Medulla oblongata (tissue), 1 donor: ENCODE measurements around the gene CDKN2B-AS1.

Experiments
- DNase-seq: peaks from one replicate; pipeline ENCODE4 v3.0.0-alpha.2; 2015; ENCODE audit errors: extremely low spot score

CDKN2B-AS1 gene

DNA sequence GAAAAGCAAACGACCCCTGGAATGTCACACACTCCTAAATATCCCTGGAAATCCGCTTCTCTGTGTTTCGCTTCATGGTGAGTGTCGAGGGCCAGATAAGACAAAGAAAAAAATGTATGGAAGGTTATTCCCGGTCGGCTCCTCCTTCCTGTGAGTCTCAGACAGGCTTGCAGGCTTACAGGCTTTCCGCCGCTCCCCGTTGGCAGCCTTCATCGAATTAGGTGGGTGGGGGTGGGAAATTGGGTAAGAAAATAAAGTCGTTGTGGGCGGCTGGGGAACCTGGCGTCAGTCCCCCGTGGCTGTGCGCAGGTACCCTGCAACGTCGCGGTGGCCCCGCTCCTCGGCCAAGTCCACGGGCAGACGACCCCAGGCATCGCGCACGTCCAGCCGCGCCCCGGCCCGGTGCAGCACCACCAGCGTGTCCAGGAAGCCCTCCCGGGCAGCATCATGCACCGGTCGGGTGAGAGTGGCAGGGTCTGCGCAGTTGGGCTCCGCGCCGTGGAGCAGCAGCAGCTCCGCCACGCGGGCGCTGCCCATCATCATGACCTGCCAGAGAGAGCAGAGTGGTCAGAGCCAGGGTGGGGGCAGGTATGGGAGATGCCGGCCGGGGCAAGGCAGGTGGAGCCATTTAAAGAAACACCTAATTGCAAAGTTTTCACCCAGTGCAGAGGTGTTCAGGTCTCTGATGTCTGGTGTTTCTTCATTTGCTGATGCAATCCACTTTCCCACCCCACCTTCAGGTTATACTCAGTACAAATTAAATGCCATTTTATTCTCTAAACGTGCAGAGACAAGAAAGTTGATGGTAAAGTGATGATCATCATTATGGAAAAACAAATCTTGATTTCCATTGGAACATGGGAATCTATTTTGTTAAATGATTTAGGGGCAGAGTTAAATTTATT is 11.4 kb downstream of the CDKN2B-AS1 start:
- DNase-seq, result no peak

DNA sequence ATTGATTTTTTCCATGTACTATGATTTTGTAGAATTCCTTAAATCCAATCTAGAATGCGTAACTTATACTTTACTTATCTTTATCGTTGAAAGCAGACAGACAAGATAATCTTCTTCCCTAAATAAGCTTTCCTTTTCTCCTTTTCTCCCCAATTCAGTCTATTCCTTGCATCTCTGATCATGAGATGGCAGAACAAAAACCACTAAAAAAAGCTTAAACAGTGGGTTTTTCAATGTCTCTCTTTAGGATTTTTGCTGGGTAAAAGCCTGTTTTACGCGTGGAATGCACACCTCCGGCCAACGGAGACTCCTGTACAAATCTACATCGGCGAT is 13.8 kb downstream of the CDKN2B-AS1 start:
- DNase-seq, result no peak

DNA sequence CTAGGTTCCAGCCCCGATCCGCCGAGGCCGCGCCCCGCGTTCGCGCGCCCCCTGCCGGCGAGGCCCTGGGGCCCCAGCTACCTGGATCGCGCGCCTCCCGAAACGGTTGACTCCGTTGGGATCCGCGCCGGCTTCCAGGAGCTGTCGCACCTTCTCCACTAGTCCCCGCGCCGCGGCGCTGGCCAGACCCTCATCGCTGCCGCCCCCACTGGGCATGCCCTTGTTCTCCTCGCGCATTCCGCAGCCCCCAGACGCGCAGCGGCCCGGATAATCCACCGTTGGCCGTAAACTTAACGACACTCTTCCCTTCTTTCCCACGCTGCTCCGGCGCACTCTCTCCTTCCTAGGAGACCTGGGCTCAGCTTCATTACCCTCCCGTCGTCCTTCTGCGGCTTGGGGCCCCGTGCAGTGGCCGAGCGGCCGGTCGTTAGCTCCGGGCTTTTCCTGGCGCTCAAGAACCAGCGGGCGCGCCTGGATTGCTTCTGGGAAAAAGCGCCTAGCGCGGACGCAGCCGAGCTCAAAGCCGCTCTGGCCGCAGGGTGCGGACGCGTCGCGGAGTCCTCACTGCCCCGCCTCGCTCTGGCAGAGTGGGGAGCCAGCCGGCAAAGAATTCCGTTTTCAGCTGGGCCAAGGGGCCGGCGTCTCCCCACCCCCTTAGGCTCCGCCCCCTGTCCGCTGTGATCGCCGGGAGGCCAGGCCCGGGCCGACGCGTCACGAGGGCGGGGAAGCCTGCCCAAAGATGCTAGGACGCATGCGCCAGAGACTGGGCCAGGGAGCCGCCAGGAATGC is 14.3 kb downstream of the CDKN2B-AS1 start, which contains the start of gene CDKN2B:
CDKN2B (minus strand) TSS at position 589 of the 789 bp plus-strand sequence; CDS start at position 237, 352 bp downstream.
- peak; percentile 95 for DNase-seq

DNA sequence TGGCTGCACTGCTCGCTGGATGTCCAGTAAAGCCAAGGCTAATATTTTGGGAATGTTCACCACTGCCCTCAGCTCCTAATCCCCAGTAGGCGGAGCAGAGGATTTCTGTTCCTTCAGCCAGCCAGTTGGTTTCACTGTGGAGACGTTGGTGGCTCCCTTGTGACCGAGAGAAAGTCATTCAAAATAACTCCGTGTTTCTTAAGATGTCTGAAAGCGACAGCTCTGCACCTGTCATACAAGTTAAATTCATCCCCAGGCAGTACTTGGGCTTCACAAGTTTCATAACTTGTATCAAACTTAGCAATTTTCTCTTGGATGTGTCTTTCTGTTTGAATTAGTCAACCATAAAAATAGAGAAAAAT is 14.9 kb downstream of the CDKN2B-AS1 start:
- DNase-seq, result no peak

DNA sequence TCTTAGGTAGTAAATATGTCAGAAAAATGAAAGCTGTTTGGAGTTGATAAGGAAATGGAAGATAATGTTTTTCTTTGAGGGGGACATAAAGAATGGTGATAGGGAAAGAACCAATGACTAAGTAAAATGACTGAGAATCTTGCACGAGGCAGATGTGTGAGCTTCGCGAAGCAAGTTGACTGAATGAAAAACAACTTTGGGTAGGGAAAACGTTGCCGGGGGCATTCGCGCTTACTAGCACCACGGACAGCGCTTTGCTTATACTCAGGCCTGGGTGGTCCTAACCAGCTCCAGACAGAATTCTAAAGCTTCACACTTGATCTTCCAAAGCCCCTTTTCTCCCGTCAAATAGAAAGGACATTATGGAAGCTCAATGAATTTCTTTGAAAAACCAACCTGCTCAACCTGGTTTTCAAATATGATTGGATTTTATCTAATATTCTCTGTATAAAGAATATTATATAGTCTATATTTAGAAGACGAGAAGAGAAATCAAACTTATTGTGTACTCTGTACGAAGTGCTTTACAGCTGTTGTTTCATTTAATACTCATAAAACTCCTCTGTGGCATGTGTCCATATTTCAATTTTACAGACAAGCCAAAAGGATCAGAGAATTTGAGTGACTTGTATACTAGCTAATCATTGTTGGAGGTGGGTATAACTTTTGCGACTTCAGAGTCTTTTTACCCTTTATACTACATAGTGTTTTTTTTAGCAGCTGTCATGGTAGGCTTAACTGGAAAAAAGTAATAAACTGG is 16.5 kb downstream of the CDKN2B-AS1 start:
- DNase-seq, result no peak

DNA sequence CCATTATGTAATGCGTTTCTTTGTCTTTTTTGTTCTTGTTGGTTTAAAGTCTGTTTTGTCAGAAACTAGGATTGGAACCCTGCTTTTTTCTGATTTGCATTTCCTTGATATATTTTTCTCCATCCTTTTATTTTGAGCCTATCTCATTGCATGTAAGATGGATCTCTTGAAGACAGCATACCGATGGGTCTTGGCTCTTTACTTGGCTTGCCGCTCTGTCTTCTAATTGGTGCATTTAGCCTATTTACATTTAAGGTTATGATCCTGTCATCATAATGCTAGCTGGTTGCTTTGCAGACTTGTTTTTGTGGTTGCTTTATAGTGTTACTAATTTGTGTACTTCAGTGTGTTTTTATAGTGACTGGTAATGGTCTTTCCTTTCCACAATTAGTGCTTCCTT is 27.8 kb downstream of the CDKN2B-AS1 start:
- no peak for DNase-seq

DNA sequence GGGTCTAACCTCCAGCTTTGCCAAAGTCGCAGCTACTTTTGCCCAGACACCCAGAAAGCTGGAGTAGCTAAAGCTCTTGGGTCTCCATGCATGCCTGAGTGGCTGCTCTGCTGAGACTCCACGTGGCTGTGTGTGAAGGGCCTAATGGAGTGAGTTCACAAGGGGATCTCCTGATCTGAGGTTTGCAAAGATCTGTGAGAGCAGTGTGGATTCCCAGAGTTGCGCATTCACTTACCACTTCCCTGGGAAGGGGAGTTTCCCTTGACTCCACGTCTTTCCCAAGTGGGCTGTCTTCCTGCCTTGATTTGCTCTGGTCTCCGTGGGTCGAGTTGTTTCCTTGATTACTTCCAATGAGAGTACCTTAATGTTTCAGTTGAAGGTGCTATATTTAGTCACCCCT is 32.1 kb downstream of the CDKN2B-AS1 start:
- no peak for DNase-seq

DNA sequence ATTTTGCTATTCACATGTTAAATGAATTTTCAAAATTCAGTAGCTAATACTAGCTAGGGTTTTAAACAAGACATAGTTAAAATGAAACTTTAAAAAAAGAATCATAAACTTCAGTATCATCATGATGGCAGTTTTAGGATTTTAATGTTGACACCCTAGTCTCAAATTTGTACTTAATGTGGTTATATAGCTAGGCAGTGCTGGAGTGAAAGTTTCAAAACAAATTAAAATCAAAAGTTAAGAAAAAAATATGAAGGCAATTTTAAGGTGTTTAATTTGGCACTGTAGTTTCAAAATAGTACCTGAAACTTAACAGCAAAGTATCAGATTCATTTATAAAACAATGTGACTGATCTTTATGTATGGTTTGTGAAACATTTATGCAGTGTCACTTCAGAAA is 33.8 kb downstream of the CDKN2B-AS1 start:
- no peak for DNase-seq

DNA sequence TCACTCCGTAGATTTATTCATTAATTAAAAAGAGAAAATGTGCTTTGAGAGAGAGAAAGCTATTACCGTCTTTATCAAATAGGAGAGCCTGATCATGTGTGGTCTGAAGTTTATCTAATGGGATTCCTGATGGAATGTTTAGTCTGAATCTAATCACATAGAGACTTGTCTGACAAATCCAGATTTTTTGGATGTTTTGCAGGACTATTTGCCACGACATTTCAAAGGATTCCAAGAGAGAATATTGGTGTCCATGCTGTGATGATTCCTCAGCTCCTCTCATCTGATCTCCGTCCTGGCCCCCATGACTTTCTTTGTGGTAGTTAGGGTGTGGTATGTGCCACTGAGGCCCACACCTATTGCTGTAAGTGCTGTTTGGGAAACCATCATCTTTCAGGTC is 34.6 kb downstream of the CDKN2B-AS1 start:
- DNase-seq, result no peak

DNA sequence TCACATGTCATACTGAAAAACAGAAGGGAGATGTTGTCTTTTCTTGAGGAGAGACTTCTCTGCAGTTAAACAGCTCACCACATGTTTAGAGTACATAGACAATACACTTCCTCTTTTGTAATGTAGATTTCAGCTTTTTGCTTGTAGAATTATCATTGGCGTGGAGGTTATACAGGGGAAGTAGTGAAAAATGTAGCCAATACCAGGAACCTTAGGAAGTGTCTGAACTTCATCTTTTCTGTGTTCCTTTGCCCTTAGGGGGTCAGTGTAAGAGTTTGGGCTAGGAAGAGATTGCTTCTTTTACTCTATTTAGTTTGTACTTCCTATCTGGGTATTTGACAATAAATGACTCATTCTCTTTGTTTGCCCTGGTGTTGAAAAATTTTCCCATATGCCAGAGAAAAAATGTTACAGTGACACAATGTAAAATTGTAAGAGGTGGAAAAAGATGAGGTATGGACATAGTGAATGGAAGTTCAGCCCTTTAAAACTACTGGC is 35.6 kb downstream of the CDKN2B-AS1 start:
- DNase-seq, result peak; percentile 45

DNA sequence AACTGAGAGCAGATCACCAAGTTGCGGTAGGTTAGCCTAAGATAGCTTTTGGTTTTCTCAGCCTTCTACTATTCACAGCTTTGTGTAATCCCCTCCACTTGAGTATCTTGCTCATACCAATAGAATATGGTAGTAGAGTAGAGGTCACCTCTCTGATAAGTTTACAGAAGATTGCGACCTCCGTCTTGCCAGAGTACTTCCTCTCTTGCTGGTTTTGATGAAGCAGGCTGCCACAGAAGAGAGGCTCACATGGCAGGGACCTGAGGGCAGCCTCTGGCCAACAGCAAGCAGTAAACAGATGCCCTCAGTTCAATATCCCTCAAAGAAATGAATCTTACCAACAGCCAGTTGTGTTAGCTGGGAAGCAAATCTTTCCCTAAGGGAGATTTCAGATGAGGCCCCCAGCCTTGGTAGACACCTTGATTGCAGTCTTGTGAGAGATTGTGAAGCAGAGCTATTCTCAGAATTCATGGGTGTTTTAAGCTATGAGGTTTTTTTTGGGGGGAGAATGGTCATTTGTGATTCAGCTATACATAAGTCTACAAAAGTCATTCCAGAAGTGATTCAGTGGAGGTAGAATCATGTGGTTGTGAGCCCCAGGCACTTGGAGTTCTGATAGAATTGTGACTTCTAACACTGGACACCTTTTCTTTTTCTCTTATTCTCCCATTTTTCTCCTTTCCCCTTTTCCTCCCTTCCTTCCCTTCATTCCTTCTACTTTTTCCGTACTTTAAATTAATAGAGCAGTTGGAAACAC is 37.2 kb downstream of the CDKN2B-AS1 start:
- no peak for DNase-seq

DNA sequence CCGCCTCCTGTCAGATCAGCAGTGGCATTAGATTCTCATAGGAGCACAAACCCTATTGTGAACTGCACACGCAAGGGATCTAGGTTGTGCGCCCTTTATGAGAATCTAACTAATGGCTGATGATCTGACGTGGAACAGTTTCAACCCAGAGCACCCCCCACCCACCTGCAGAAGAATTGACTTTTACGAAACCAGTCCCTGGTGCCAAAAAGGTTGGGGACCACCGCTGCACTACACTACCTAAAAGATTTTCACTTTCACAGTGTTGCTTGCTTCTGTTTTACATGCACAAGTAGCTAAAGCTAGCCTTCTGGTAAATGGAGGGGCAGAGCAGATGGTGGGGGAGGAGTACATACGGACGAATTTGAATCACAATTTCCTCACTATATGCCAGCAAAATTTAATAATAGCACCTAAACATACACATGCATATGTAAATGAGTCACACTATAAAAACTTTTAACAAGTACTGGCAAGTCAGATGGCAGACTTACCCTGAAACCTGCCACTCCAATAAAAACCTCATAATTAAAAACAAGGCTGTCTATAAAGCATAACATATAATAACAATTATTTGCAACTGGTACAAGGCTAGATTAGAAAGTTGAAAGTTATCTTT is 38.5 kb downstream of the CDKN2B-AS1 start:
- no peak for DNase-seq

DNA sequence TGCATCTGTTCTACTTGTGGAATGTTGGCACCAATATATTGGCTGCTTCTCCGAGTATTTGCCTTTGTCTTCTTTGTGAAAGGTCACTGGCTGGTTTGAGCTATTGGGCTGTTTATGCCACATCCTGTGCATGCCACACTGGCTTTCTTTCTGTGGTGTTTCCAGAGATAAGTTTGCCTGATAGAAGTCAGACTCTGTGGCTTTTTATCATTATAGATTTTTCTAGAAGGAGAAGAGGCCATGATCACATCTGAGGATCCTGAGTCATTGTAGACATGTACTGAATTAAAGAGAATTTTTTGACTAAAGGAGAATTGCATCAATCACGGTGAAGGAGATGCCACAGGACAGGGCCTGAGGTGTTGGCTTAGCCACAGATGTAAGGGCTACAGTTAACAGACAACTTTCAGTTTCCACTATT is 41.0 kb downstream of the CDKN2B-AS1 start:
- DNase-seq, result no peak

DNA sequence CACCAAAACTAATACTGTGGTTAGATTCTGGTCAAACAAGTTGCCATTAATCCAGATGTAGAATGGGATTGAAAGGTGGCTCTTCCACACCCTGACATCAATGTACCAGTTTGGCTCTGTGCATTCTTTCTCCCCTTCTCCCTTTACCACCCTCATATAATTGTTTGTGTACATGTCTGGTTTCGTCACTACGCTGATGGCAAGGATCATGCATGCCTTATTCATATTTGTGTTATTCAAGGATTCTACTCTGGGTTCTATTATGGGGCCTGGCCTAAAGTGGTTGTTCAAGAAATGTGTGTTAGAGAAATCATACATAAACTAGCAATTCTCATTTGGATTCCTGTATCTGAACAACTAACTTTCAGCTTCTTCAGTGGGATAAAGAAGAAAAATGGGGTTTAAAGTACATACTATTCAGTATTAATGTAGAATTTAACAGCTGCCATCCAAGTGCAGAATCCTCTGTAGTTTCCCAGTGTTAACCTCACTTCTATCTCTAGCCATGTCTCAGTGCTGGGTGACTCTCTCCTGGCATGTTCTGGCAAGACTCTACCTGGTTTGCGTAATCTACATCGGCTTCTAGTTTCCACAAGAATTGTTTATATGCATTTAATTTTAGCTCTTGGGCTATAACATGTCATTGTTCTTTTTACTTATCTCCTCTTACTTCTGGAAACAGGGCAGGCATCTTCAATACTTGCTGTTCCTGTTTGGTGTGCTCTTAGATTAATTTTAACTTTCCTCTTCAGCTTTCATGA is 42.5 kb downstream of the CDKN2B-AS1 start:
- DNase-seq, result no peak

DNA sequence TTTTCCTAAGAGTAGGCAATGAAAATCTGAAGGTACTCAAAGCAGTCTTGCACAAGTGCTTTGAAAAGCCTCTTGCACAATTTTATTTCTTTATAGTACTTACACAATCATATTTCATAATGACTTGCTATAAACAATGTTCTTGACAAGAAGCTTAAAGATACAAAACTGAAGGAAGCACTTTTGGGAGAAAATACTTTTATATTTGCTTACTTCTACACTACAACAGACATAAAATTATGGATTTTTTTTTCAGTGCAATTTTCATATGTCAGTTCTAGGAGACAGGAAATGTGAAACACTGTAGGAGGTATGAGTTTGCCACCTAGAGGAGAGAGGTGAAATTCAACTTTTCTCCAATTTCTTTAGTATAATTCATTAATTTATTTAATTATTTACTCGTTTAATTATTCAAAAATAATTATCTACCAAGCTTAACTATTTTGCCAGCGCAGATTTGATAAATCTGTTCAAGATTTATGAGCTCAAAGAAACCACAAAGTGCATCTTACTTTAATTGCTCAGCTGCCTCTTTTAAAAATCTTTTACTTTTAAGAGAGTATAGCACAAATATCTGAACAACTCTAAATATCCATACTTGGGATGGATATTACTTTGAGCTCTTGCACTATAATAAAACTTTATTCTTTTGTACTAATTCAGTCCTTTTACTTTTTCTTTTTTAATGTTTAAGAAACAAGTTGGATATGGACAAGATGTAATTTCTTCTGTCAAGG is 43.5 kb downstream of the CDKN2B-AS1 start:
- peak; percentile 11 for DNase-seq

DNA sequence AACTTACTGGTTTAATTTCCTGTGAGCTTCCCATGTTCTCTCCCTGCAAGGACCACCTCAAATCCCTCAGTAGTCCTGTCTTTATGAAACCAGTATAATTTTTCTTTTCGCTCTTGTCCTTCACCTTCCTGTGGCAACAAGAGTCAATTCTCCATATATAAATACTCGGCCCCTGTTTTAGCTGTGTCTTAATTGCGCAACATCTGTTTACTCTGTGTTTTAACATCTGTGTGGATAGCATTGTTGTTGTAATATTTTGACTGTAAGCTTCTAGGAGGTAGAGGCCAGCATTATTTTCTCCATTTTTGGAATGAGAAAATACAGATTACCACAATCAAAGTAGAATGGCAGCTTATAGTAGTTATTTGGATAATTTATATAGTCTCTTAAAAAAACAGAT is 44.7 kb downstream of the CDKN2B-AS1 start:
- DNase-seq, result no peak

DNA sequence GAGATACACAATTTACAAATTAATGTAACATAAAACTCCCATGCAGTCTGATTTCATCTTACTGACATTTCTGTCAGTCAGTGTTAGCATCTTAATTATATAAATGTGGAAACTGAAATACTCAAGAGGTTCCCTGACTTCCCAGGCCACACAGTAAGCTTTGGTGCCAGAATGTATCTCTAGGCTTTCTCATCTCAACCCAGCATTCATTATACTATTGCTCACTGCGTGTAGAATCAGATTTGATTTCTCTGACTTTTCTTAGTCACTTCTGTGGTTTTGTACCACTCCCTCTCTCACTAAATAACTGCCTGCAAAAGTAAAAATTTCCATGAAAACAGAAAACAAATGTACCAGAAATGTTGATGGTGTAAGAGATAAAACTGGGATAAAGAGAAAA is 46.2 kb downstream of the CDKN2B-AS1 start:
- DNase-seq, result no peak

DNA sequence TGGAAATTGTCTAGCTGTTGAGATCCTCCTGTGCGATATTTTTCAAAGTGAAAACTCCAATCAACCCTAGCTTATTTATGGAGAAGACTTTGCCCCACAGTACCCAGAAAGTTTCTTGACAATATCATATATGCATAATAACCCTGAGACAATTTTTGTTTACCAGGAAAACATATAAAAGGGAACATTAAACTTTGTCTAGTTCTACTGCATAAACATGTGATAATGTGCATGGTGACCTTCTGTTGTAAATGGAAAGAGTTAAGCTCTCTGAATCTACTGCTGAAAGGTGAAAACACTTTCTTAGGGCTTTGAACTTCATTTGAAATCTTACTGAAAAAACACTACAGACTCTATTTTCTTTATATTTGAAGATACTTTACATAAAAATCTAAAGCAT is 46.8 kb downstream of the CDKN2B-AS1 start:
- no peak for DNase-seq

DNA sequence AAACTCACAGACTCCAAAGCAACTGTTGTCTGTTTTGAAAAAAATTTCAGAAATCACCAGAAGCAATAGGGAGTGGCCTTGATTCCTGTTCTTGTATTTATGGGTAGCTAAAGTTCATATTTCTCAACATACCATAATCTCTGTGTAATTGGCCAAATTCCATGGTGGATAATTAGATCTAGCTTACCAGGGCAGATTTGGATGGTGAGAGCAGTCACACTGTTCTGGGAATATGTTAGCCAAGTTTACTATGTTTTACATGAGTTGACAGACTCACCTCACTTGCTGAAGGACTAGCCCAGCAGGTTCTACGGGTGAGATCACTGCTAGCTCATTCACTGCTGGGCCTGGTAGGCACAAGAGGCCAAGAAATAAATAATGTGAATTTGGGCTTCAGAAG is 47.2 kb downstream of the CDKN2B-AS1 start:
- DNase-seq, result no peak
